PC-9 (cell line): Measurements from ENCODE around the gene CCL15. TPM values are rescaled to one million over a fixed set of nuclear protein-coding genes. Genes with fewer than 3 reads are reported as not detected.

Experiments used
- BruUV-seq: library from RNA; stranded (reverse); fragments of 400-500 nt; replicated peaks from 2 replicates; lab custom pipeline; 2021; lab: Mats Ljungman, UMichigan
- CTCF ChIA-PET: fragments of 300-600 bp; sonication (Branson Sonifier 250); formaldehyde crosslinking; loops from one replicate; lab custom pipeline; 2022; ENCODE audit warnings: antibody characterized with exemption; lab: Charles Lee
- POLR2A ChIA-PET: fragments of 300-600 bp; sonication (Branson Sonifier 250); formaldehyde crosslinking; loops from one replicate; lab custom pipeline; 2022; ENCODE audit warnings: antibody characterized with exemption; ENCODE audit not compliant: unreplicated experiment; lab: Charles Lee
- DNase-seq, 2 experiments: peaks; one replicate each; pipeline versions ENCODE4 v3.0.0 to v3.0.0-alpha.2; 2015 to 2022; ENCODE audit warnings: mixed read lengths in 1 of 2
- H2AFZ ChIP-seq: fragments of 200-600 bp; sonication (generic); 2 replicates; pipeline ENCODE4 v1.8.1; 2017; ENCODE audit warnings: antibody characterized with exemption
- H3F3A ChIP-seq: fragments of 200-600 bp; sonication (generic); 2 replicates; pipeline ENCODE4 v1.8.1; 2017; ENCODE audit warnings: antibody characterized with exemption, mild to moderate bottlenecking, low read depth; ENCODE audit not compliant: insufficient read depth
- H3K27ac ChIP-seq: fragments of 200-600 bp; sonication (generic); 2 replicates; pipeline ENCODE4 v1.6.1; 2016; ENCODE audit warnings: mixed run types
- H3K27me3 ChIP-seq: fragments of 200-600 bp; sonication (generic); 2 replicates; pipeline ENCODE4 v1.6.1; 2016; ENCODE audit warnings: low read depth, mixed run types; ENCODE audit not compliant: insufficient read depth
- H3K36me3 ChIP-seq: fragments of 200-600 bp; sonication (generic); 2 replicates; pipeline ENCODE4 v1.6.1; 2016; ENCODE audit warnings: low read depth, mixed run types
- H3K4me1 ChIP-seq: fragments of 200-600 bp; sonication (generic); replicated peaks from 2 replicates; pipeline ENCODE4 v1.6.1; 2016; ENCODE audit warnings: mixed run types; ENCODE audit not compliant: insufficient read depth
- H3K4me2 ChIP-seq: fragments of 200-600 bp; sonication (generic); 2 replicates; pipeline ENCODE4 v1.6.1; 2017; ENCODE audit warnings: mixed run types
- H3K4me3 ChIP-seq: fragments of 200-600 bp; sonication (generic); 2 replicates; pipeline ENCODE4 v1.6.1; 2016; ENCODE audit warnings: mixed run types
- H3K79me2 ChIP-seq: fragments of 200-600 bp; sonication (generic); 2 replicates; pipeline ENCODE4 v1.6.1; 2017; ENCODE audit warnings: low read depth, mixed run types
- H3K9me2 ChIP-seq: fragments of 200-600 bp; sonication (generic); 2 replicates; pipeline ENCODE4 v1.8.1; 2017; ENCODE audit warnings: mild to moderate bottlenecking; ENCODE audit not compliant: insufficient read depth
- H3K9me3 ChIP-seq: fragments of 200-600 bp; sonication (generic); 2 replicates; pipeline ENCODE4 v1.8.1; 2016; ENCODE audit warnings: low read depth; ENCODE audit not compliant: insufficient read depth
- H4K20me1 ChIP-seq: fragments of 200-600 bp; sonication (generic); 2 replicates; pipeline ENCODE4 v1.8.1; 2017; ENCODE audit not compliant: insufficient read depth
- CTCF ChIP-seq: fragments of 200-600 bp; sonication (generic); conservative IDR thresholded peaks from 2 replicates; pipeline ENCODE4 v1.6.1; 2017; ENCODE audit warnings: mixed run types, antibody characterized with exemption, mild to moderate bottlenecking, moderate library complexity
- EZH2 ChIP-seq: fragments of 200-600 bp; sonication (generic); IDR thresholded peaks from 2 replicates; pipeline ENCODE4 v1.8.0; 2017; ENCODE audit warnings: antibody characterized with exemption, low read depth
- intact Hi-C: fragments of 100-400 bp; cut with micrococcal nuclease; formaldehyde crosslinking; loops from one replicate; pipeline ENCODE4 v1.10.0; 2022; ENCODE audit not compliant: unreplicated experiment
- total RNA-seq: library from RNA; stranded (reverse); gene quantifications from 2 replicates; pipeline ENCODE4 v1.2.3, GENCODE V29; 2021

CCL15 gene
- total RNA-seq, 1 experiment from 2014 or later, result not detected

- TF ChIP-seq EZH2, result no peak
- no peak for TF ChIP-seq CTCF
- no TSS peak for BruUV-seq
- intact Hi-C loops, result no loop called here
These were observed 18.8 kb downstream of the CCL15 start for GRCh38 chr17:35982409-35983191.

DNA sequence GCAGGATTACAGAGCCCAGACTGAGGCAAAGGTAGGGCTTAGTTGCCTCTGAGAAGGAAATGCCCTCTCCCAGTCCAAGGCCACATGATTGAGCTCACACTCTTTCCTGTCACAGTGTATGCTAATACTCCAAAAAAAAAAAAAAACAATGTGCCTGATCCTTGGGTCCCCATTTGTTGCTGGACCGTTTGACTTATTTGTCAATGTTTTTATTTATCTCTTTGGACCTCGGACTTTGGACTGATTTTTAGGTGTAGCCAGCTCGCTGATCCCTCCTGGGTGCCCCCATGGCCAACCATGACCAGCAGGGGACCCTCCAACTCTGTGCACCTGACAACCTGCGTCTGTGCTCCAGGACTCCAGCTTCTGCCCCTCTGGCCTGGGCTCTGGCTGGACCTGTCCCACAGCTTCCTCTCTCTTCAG, 19.4 kb downstream of the CCL15 start:
- Histone ChIP-seq H3K79me2 (no peaks in the 10 kb centered on the region), H3F3A (no peaks in the 10 kb centered on the region), H3K4me1 (no peaks in the 10 kb centered on the region), H3K4me3 (no peak overlapping the region), H4K20me1 (no peaks in the 10 kb centered on the region), H3K9me3 (no peaks in the 10 kb centered on the region), H3K27me3 (peaks cover 88% of the 10 kb centered on the region), H3K27ac (no peak overlapping the region), H2AFZ (no peak overlapping the region), H3K36me3 (no peaks in the 10 kb centered on the region), H3K9me2 (no peaks in the 10 kb centered on the region), H3K4me2 (no peak overlapping the region)
- no peak for TF ChIP-seq EZH2
- TF ChIP-seq CTCF, result no peak
- ChIA-PET CTCF (interaction anchor here (0.7 kb wide), 1 partner anchor 212 kb away, joined by 4 read pairs; no protein-coding TSS in a partner anchor), POLR2A (interaction anchor here (0.5 kb wide), 1 partner anchor 476 kb away, joined by 3 read pairs; no protein-coding TSS in a partner anchor)
- no TSS peak for BruUV-seq
- intact Hi-C loops, result no loop called here
- no peak for DNase-seq

More at GRCh38 chr17:35982409-35983191, 18.8 kb downstream of the CCL15 start:
- no peak for DNase-seq
- H3K79me2 ChIP-seq, result no peaks in the 10 kb centered on the region
- H3K4me3 ChIP-seq, result no peak overlapping the region
- H3K9me2 ChIP-seq, result no peaks in the 10 kb centered on the region
- H3K36me3 ChIP-seq, result no peaks in the 10 kb centered on the region
- ChIA-PET POLR2A (interaction anchor here (0.5 kb wide), 1 partner anchor 476 kb away, joined by 3 read pairs; no protein-coding TSS in a partner anchor), CTCF (interaction anchor here (0.7 kb wide), 1 partner anchor 212 kb away, joined by 4 read pairs; no protein-coding TSS in a partner anchor)
- no peaks in the 10 kb centered on the region for H4K20me1 ChIP-seq
- H2AFZ ChIP-seq, result no peak overlapping the region
- no peak overlapping the region for H3K4me2 ChIP-seq
- peaks cover 91% of the 10 kb centered on the region for H3K27me3 ChIP-seq
- no peaks in the 10 kb centered on the region for H3K4me1 ChIP-seq
- no peak overlapping the region for H3K27ac ChIP-seq
- H3F3A ChIP-seq, result no peaks in the 10 kb centered on the region
- H3K9me3 ChIP-seq, result no peaks in the 10 kb centered on the region

DNA sequence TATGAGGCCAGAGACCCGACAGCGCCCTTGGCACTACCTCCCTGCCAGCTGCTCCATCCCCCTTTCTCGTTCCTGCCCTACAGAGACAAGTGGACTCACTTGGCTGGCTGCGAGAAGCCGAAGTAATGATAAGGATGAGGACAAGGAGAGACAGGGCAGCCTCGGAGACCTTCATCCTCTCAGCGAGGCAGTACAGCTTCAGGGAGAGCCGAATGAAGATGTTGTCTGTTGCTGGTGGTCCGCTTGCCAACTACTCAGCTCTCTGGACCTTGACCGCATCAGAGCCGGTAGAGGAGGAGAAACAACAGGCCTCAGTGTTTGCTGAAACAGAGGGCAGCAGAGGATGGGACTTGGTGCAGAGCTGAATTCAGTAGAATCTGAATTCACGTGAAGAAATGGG, 20.1 kb downstream of the CCL15 start, which contains the start of gene CCL16:
Gene CCL16 (minus strand): TSS at position 252 of the 400 bp plus-strand sequence. CDS start 77 bp downstream, at position 175.
- no peak for TF ChIP-seq CTCF
- no peak for TF ChIP-seq EZH2
- no peaks in the 10 kb centered on the region for H3F3A ChIP-seq
- no peaks in the 10 kb centered on the region for H3K79me2 ChIP-seq
- no peaks in the 10 kb centered on the region for H3K36me3 ChIP-seq
- intact Hi-C loops, result no loop called here
- no peaks in the 10 kb centered on the region for H3K4me1 ChIP-seq
- H2AFZ ChIP-seq, result no peak within 1 kb of the TSS; the same call in 1 of the 2 replicates
- H4K20me1 ChIP-seq, result no peaks in the 10 kb centered on the region
- no peak within 1 kb of the TSS for H3K4me3 ChIP-seq
- CTCF ChIA-PET, result no interaction called here
- POLR2A ChIA-PET, result no interaction called here
- BruUV-seq, result no TSS peak
- no peaks in the 10 kb centered on the region for H3K9me3 ChIP-seq
- H3K9me2 ChIP-seq, result no peaks in the 10 kb centered on the region
- DNase-seq, result no peak
- peaks cover 86% of the 10 kb centered on the region for H3K27me3 ChIP-seq
- no peak within 1 kb of the TSS for H3K27ac ChIP-seq
- H3K4me2 ChIP-seq, result no peak within 1 kb of the TSS
